Gastroesophageal sphincter (tissue), 3 donors: ENCODE measurements around the gene EIPR1.

ENCODE experiments used
- CTCF ChIP-seq, 4 experiments: fragments of 200-600 bp in 2 of 4; fragments of 450-650 bp in 2 of 4; sonication (generic) in 1 of 4; IDR thresholded peaks; one replicate each; pipeline ENCODE4 v1.5.1; 2017 to 2019; ENCODE audit warnings: antibody characterized with exemption in 4 of 4, mild to moderate bottlenecking in 2 of 4, moderate library complexity in 2 of 4
- EP300 ChIP-seq: sonication (generic); formaldehyde crosslinking; IDR thresholded peaks from one replicate; pipeline ENCODE4 v1.6.1; 2017; ENCODE audit warnings: antibody characterized with exemption, mild to moderate bottlenecking
- POLR2A ChIP-seq, 2 donors: fragments of 450-650 bp; IDR thresholded peaks; one replicate each; pipeline ENCODE4 v1.6.1; 2017; ENCODE audit warnings: antibody characterized with exemption in 2 of 2, mild to moderate bottlenecking in 2 of 2, moderate library complexity in 1 of 2
- POLR2AphosphoS5 ChIP-seq: sonication (generic); formaldehyde crosslinking; IDR thresholded peaks from one replicate; pipeline ENCODE4 v1.6.1; 2017; ENCODE audit warnings: antibody characterized with exemption

GRCh38 chr2:3421580-3421979 lies 44.0 kb upstream of the EIPR1 start:
- TF ChIP-seq CTCF (IDR thresholded peaks at IDR 0.05), result no peak
- no peak for TF ChIP-seq POLR2A (IDR thresholded peaks at IDR 0.05)
- TF ChIP-seq POLR2AphosphoS5, result no peak
- TF ChIP-seq EP300, result no peak
